Measurements from ENCODE around the gene ELL.

The ELL gene

GRCh38 chr19:18503971-18504885 is 17.6 kb downstream of the ELL start:
- no peak for DNase-seq

- DNase-seq, result peak; percentile 42
These were observed 18.4 kb downstream of the ELL start for GRCh38 chr19:18503337-18503970.

GRCh38 chr19:18502638-18503294 is 19.1 kb downstream of the ELL start:
- peak; percentile 60 for DNase-seq

- no peak for DNase-seq
These were observed 19.6 kb downstream of the ELL start for GRCh38 chr19:18502246-18502637.

GRCh38 chr19:18501832-18502231 is 20.0 kb downstream of the ELL start:
- peak; percentile 51 for DNase-seq

GRCh38 chr19:18501351-18501750 is 20.5 kb downstream of the ELL start:
- DNase-seq, result no peak

GRCh38 chr19:18500799-18501198 is 21.1 kb downstream of the ELL start:
- no peak for DNase-seq

GRCh38 chr19:18500376-18500775 is 21.5 kb downstream of the ELL start:
- no peak for DNase-seq

GRCh38 chr19:18499055-18499775 is 22.7 kb downstream of the ELL start:
- DNase-seq, result no peak

GRCh38 chr19:18496980-18497256 is 25.0 kb downstream of the ELL start:
- DNase-seq, result no peak

GRCh38 chr19:18496167-18496979 is 25.5 kb downstream of the ELL start:
- DNase-seq, result peak; percentile 67

- no peak for DNase-seq
These were observed 26.5 kb downstream of the ELL start for GRCh38 chr19:18495204-18495911.

GRCh38 chr19:18494267-18494607 is 27.6 kb downstream of the ELL start:
- DNase-seq, result no peak

GRCh38 chr19:18493440-18494266 is 28.2 kb downstream of the ELL start:
- DNase-seq, result no peak

- no peak for DNase-seq
These were observed 29.6 kb downstream of the ELL start for GRCh38 chr19:18491995-18492953.

GRCh38 chr19:18490728-18491127 is 31.1 kb downstream of the ELL start:
- no peak for DNase-seq

- DNase-seq, result no peak
These were observed 32.2 kb downstream of the ELL start for GRCh38 chr19:18489627-18490184.

GRCh38 chr19:18488838-18489626 is 32.8 kb downstream of the ELL start:
- peak; percentile 27 for DNase-seq

- peak; percentile 68 for DNase-seq
These were observed 33.5 kb downstream of the ELL start for GRCh38 chr19:18488403-18488723.

All from hematopoietic multipotent progenitor cell treated with erythropoietin and hydrocortisone succinate and interleukin-3 and kit ligand, for 6 days (in vitro differentiated cells).